Gastrocnemius medialis (tissue), 4 donors: ENCODE measurements around the gene DNAL4.

Experiments used
- CTCF ChIP-seq, 5 experiments: fragments of 450-650 bp in 3 of 5; fragments of 200-600 bp in 2 of 5; sonication (generic) in 2 of 5; IDR thresholded peaks in 4 of 5; conservative IDR thresholded peaks in 1 of 5; 1 replicate in 4 of 5; 2 replicates in 1 of 5; pipeline ENCODE4 v1.5.1; 2016 to 2019; ENCODE audit warnings: antibody characterized with exemption in 5 of 5, mild to moderate bottlenecking in 3 of 5, moderate library complexity in 3 of 5
- POLR2A ChIP-seq, 2 donors: fragments of 450-650 bp; IDR thresholded peaks; one replicate each; pipeline ENCODE4 v1.6.1; 2017; ENCODE audit warnings: antibody characterized with exemption in 2 of 2, mild to moderate bottlenecking in 2 of 2, moderate library complexity in 2 of 2

- no peak for TF ChIP-seq POLR2A (IDR thresholded peaks at IDR 0.05)
- TF ChIP-seq CTCF (IDR thresholded peaks at IDR 0.05 in 4 of 5, conservative IDR thresholded peaks at IDR 0.05 in 1 of 5) = no peak
Measured at GRCh38 chr22:38740116-38740723, 53.7 kb downstream of the DNAL4 start.
